Ectodermal cell (in vitro differentiated cells): Measurements from ENCODE around the gene UBA1.

Experiments
- H3K27ac ChIP-seq: 2 replicates; pipeline ENCODE4 v1.7.0; 2013; ENCODE audit warnings: mild to moderate bottlenecking, low read depth, low read length; ENCODE audit not compliant: insufficient read depth, poor library complexity, severe bottlenecking
- H3K27me3 ChIP-seq: 2 replicates; pipeline ENCODE4 v1.7.0; 2013; ENCODE audit warnings: mild to moderate bottlenecking, low read length; ENCODE audit not compliant: insufficient read depth, control insufficient read depth, poor library complexity, severe bottlenecking
- H3K36me3 ChIP-seq: one replicate; pipeline ENCODE4 v1.7.0; 2013; ENCODE audit warnings: low read length; ENCODE audit not compliant: control insufficient read depth, insufficient read depth
- H3K4me1 ChIP-seq: one replicate; pipeline ENCODE4 v1.7.0; 2013; ENCODE audit warnings: low read length; ENCODE audit not compliant: control insufficient read depth, insufficient read depth
- H3K4me3 ChIP-seq: 2 replicates; pipeline ENCODE4 v1.7.0; 2013; ENCODE audit warnings: low read depth, low read length, control low read depth; ENCODE audit not compliant: insufficient read depth
- H3K9me3 ChIP-seq: 2 replicates; pipeline ENCODE4 v1.7.0; 2013; ENCODE audit warnings: mild to moderate bottlenecking, low read length, moderate library complexity; ENCODE audit not compliant: control insufficient read depth
- WGBS, 2 experiments: methylation state at CpG; one replicate each; pipeline ENCODE4 v1.1.7; 2013; ENCODE audit warnings: missing lambda C conversion rate in 2 of 2; 5-methylcytosine and 5-hydroxymethylcytosine counted together

Gene UBA1

DNA sequence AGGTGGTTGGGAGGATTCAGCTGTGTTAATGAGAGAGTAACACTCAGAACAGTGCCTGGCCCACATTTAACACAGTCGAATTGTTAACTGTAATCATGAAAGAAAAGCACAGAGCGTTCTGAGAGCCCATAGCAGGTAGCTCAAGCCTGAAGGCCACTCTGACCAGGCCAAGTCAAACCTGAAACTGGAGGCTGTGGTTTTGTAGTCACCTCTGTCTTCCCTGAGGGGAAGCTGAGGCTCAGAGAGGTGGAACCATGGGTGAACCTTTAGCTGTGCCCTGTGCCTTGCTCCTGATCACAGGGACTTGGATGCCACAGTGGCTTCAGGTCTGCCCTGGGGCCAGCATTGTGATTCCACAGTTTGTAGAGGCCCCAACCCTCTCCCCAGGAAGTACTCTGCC, 16.6 kb upstream of the UBA1 start:
- peaks cover 23% of the 10 kb centered on the region for H3K36me3 ChIP-seq
- H3K27me3 ChIP-seq, result no peaks in the 10 kb centered on the region
- H3K4me1 ChIP-seq, result no peaks in the 10 kb centered on the region
- H3K9me3 ChIP-seq, result no peaks in the 10 kb centered on the region
- H3K4me3 ChIP-seq, result no peak overlapping the region
- WGBS, 2 experiments, result 51 to 52% methylated on average over 2 of the region's 2 CpGs
- H3K27ac ChIP-seq, result no peak overlapping the region

DNA sequence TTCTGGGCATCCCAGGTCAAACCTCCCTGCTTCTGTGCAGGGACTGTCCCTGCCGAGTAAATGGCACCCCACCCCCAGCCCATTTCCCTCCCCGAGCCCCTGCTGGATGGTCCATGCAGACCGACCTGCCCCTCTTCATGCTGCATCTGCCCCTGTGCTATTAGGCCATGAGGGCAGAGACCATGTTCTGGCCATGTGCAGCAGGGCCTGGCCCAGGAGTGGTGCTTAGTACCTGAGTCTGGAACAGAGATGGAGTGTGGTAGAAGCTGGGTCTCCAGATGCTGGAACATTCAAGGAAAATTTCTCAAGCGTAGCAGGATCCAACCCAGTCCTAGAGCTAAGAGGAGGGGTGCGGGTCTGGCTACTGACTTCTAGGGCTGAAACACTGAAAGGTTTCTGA, 15.3 kb upstream of the UBA1 start:
- Histone ChIP-seq H3K36me3 (peaks cover 20% of the 10 kb centered on the region), H3K27ac (no peak overlapping the region), H3K4me3 (no peak overlapping the region), H3K9me3 (no peaks in the 10 kb centered on the region), H3K4me1 (no peaks in the 10 kb centered on the region), H3K27me3 (no peaks in the 10 kb centered on the region)
- 94 to 100% methylated on average over 5 of the region's 5 CpGs for WGBS, 2 experiments

DNA sequence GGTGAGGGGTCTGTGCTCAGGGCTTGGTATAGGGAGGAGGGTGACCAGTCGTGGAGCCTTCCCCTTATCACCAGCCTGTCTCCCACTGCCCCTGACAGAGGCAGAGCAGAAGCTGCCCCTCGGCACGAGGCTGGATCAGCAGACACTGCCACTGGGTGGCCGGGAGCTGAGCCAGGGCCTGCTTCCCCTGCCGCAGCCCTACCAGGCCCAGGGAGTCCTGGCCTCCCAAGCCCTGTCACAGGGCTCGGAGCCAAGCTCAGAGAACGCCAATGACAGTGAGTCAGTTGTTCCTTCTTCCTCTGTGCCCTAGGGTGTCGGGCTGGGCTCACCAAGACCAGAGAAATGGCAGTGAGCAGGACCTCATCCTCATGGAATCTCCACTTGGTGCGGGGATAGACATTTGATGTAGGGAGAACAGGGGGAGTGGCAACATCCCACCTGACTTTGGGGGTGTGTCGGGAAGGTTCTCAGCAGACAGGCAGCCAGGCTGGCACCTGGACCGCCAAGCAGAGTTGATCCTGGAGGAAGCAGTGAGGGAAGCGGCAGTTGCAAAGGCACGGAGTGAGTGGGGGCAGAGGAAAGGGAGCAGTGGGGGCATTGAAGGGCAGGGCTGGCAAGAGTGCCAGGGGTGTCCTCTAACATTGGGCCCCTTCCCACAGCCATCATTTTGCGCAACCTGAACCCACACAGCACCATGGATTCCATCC, 14.3 kb upstream of the UBA1 start:
- H3K9me3 ChIP-seq, result no peaks in the 10 kb centered on the region
- no peaks in the 10 kb centered on the region for H3K27me3 ChIP-seq
- H3K4me1 ChIP-seq, result no peaks in the 10 kb centered on the region
- WGBS, 2 experiments, result 92 to 94% methylated on average over 13 to 14 of the region's 14 CpGs
- H3K4me3 ChIP-seq, result no peak overlapping the region
- peaks cover 20% of the 10 kb centered on the region for H3K36me3 ChIP-seq
- no peak overlapping the region for H3K27ac ChIP-seq

DNA sequence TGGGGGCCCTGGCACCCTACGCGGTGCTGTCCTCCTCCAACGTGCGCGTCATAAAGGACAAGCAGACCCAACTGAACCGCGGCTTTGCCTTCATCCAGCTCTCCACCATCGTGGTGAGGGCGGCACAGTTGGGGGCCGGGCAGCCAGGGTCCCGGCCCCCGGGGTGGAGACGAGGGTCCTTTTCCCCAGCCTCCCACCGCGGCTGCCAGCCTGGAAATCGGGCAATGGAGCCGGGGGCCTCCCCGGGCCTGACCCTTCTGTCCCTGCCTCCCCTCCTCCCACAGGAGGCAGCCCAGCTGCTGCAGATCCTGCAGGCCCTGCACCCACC, 13.7 kb upstream of the UBA1 start:
- Histone ChIP-seq H3K4me1 (no peaks in the 10 kb centered on the region), H3K9me3 (no peaks in the 10 kb centered on the region), H3K27me3 (no peaks in the 10 kb centered on the region), H3K4me3 (no peak overlapping the region), H3K27ac (no peak overlapping the region), H3K36me3 (peaks cover 16% of the 10 kb centered on the region)
- 93 to 98% methylated on average over 18 of the region's 18 CpGs for WGBS, 2 experiments

DNA sequence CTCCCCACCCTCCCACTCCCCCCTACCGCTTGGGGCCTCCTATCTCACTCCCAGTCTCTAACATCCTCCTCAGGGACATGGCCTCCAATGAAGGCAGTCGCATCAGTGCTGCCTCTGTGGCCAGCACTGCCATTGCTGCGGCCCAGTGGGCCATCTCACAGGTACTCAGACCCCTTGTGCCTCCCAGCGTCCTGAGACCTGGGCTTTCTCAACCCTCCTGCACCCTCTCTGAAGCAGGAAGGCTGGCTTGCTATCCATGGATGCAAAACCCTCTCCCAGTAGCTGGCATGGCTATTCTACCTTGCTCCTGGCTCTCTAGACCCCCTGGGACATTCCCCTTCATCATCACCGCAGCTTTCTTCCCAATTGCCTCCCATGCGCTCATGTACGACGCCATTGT, 13.3 kb upstream of the UBA1 start:
- H3K4me1 ChIP-seq, result no peaks in the 10 kb centered on the region
- 92 to 94% methylated on average over 4 to 5 of the region's 8 CpGs for WGBS, 2 experiments
- H3K27me3 ChIP-seq, result no peaks in the 10 kb centered on the region
- H3K36me3 ChIP-seq, result peaks cover 12% of the 10 kb centered on the region
- H3K27ac ChIP-seq, result no peak overlapping the region
- no peak overlapping the region for H3K4me3 ChIP-seq
- no peaks in the 10 kb centered on the region for H3K9me3 ChIP-seq

DNA sequence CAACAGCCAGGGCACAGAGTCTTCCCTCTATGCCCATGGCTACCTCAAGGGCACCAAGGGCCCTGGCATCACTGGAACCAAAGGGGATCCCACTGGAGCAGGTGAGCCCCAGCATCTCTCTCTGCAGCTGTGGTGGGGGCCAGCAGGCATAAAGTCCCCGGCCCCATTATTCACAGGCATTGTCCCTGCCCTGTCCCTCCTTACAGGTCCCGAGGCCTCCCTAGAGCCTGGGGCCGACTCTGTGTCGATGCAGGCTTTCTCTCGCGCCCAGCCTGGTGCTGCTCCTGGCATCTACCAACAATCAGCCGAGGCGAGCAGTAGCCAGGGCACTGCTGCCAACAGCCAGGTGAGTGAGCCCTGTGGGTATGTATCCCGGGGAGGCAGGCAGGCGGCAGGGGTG, 12.3 kb upstream of the UBA1 start:
- no peak overlapping the region for H3K27ac ChIP-seq
- no peaks in the 10 kb centered on the region for H3K27me3 ChIP-seq
- no peak overlapping the region for H3K4me3 ChIP-seq
- H3K9me3 ChIP-seq, result no peaks in the 10 kb centered on the region
- peaks cover 10% of the 10 kb centered on the region for H3K36me3 ChIP-seq
- no peaks in the 10 kb centered on the region for H3K4me1 ChIP-seq
- WGBS, 2 experiments, result 96 to 98% methylated on average over 10 of the region's 10 CpGs

DNA sequence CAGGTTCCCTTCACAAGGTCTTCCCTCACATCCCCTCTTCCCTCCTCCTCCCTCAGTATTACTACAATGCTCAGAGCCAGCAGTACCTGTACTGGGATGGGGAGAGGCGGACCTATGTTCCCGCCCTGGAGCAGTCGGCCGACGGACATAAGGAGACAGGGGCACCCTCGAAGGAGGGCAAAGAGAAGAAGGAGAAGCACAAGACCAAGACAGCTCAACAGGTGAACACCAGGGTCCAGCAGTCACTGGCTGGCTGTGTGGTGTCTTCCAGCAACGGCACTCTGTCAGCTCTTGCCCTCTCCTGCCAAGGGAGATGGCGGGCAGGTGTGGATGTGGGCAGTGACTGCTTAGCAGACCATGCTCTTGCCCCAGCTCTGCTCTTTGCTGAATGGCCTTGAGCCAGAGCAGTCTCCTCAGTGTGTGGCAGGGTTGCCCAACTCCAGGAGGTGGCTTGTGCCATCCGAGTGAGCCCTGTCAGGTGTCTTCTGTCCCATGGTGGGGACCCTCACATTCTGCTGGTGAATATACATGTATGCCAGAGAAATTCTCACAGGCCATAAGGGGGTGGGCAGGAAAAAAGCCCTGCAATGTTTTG, 11.4 kb upstream of the UBA1 start:
- WGBS, 2 experiments, result 97 to 98% methylated on average over 9 of the region's 9 CpGs
- no peak overlapping the region for H3K27ac ChIP-seq
- no peaks in the 10 kb centered on the region for H3K27me3 ChIP-seq
- H3K9me3 ChIP-seq, result no peaks in the 10 kb centered on the region
- H3K4me1 ChIP-seq, result no peaks in the 10 kb centered on the region
- peaks cover 10% of the 10 kb centered on the region for H3K36me3 ChIP-seq
- H3K4me3 ChIP-seq, result no peak overlapping the region

DNA sequence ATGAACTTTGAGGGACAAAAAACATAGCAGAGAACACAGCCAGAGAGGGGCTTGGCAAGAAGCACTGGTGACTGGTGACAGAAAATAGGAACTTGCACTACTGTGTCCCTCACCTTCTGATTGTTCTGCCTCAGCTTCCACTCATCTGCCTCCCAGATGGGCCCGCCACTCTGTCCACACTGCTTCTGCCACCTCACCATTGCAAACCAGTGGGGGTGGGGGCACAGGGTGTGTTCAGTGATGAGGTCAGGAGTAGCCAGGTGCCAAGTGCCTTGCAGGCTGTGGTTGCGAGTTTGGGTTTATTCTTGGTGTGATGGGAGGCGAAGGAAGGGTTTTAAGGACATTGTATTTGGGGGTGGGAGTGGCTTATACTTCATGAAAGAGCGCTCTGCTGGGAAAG, 9.1 kb upstream of the UBA1 start:
- H3K27ac ChIP-seq, result no peak overlapping the region
- H3K4me3 ChIP-seq, result no peak overlapping the region
- peaks cover 7% of the 10 kb centered on the region for H3K36me3 ChIP-seq
- H3K27me3 ChIP-seq, result no peaks in the 10 kb centered on the region
- 94 to 99% methylated on average over 4 of the region's 4 CpGs for WGBS, 2 experiments
- no peaks in the 10 kb centered on the region for H3K4me1 ChIP-seq
- H3K9me3 ChIP-seq, result no peaks in the 10 kb centered on the region

DNA sequence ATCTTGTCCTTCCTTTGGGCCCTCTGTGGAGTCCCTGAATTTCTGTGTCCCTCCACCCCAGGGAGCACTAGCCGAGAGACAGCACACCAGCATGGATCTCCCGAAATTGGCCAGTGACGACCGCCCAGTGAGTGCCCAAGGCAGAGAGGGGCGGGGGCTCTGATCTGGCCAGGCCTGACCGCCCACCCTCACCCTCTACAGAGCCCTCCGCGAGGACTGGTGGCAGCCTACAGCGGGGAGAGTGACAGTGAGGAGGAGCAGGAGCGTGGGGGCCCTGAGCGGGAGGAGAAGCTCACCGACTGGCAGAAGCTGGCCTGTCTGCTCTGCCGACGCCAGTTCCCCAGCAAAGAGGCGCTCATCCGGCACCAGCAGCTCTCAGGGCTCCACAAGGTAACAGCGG, 8.4 kb upstream of the UBA1 start:
- H3K4me1 ChIP-seq, result no peaks in the 10 kb centered on the region
- no peak overlapping the region for H3K4me3 ChIP-seq
- no peak overlapping the region for H3K27ac ChIP-seq
- H3K27me3 ChIP-seq, result no peaks in the 10 kb centered on the region
- no peaks in the 10 kb centered on the region for H3K9me3 ChIP-seq
- peaks cover 7% of the 10 kb centered on the region for H3K36me3 ChIP-seq
- 93 to 95% methylated on average over 15 to 17 of the region's 17 CpGs for WGBS, 2 experiments

DNA sequence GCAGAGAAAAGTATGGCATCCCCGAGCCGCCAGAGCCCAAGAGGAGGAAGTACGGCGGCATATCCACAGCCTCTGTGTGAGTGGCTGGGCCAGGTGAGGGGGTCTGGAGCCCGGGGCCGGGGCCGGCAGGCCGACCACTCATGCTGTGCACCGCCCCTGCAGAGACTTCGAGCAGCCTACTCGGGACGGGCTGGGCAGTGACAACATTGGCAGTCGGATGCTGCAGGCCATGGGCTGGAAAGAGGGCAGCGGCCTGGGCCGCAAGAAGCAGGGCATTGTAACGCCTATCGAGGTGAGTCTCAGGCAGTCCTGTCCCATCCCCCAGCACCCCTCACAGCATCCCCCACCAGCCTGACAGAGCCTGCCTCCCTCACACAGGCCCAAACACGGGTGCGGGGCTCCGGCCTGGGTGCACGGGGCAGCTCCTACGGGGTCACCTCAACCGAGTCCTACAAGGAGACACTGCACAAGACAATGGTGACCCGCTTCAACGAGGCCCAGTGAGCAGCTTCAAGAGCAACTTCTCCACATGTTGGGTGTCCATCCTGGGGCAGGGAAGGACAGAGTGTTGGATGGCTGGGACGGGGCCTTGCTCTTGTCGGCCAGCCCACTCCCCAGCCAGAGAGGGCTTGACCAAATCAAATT, 7.4 kb upstream of the UBA1 start:
- no peaks in the 10 kb centered on the region for H3K4me1 ChIP-seq
- H3K27ac ChIP-seq, result no peak overlapping the region
- H3K36me3 ChIP-seq, result peaks cover 6% of the 10 kb centered on the region
- peaks cover under 1% of the 10 kb centered on the region for H3K27me3 ChIP-seq
- WGBS, 2 experiments, result 94 to 97% methylated on average over 27 of the region's 27 CpGs
- no peaks in the 10 kb centered on the region for H3K9me3 ChIP-seq
- no peak overlapping the region for H3K4me3 ChIP-seq
